Eye (tissue), 1 donor: Measurements from ENCODE around the gene MMP2.

Experiments
- DNase-seq: peaks from one replicate; pipeline ENCODE4 v3.0.0-alpha.2; 2015

MMP2 gene

GRCh38 chr16:55495616-55496289 is 16.8 kb downstream of the MMP2 start:
- peak; percentile 50 for DNase-seq

- no peak for DNase-seq
These were observed 17.6 kb downstream of the MMP2 start for GRCh38 chr16:55496509-55497145.

- DNase-seq: no peak
These were observed 18.6 kb downstream of the MMP2 start for GRCh38 chr16:55497558-55497957.

GRCh38 chr16:55498101-55498500 is 19.1 kb downstream of the MMP2 start:
- DNase-seq: no peak

GRCh38 chr16:55499281-55499680 is 20.3 kb downstream of the MMP2 start:
- DNase-seq: no peak

- DNase-seq: peak; percentile 63
These were observed 21.0 kb downstream of the MMP2 start for GRCh38 chr16:55499951-55500529.

- peak; percentile 53 for DNase-seq
These were observed 21.6 kb downstream of the MMP2 start for GRCh38 chr16:55500530-55501011.

GRCh38 chr16:55501549-55502322 is 22.7 kb downstream of the MMP2 start:
- DNase-seq: no peak

- peak; percentile 69 for DNase-seq
These were observed 23.9 kb downstream of the MMP2 start for GRCh38 chr16:55502801-55503366.

- DNase-seq: no peak
These were observed 24.9 kb downstream of the MMP2 start for GRCh38 chr16:55503726-55504550.

GRCh38 chr16:55505333-55506015 is 26.5 kb downstream of the MMP2 start:
- no peak for DNase-seq

- DNase-seq: no peak
These were observed 27.1 kb downstream of the MMP2 start for GRCh38 chr16:55506083-55506482.

- DNase-seq: no peak
These were observed 27.7 kb downstream of the MMP2 start for GRCh38 chr16:55506708-55507107.

GRCh38 chr16:55508271-55508921 is 29.4 kb downstream of the MMP2 start:
- no peak for DNase-seq

- peak; percentile 90 for DNase-seq
These were observed 30.2 kb downstream of the MMP2 start, which contains the start of gene LPCAT2 for GRCh38 chr16:55508941-55509931. LPCAT2 (plus strand) TSS chr16:55509072; CDS start chr16:55509182, 110 bp downstream.

GRCh38 chr16:55510185-55510805 is 31.3 kb downstream of the MMP2 start:
- DNase-seq: no peak

GRCh38 chr16:55512941-55513340 is 33.9 kb downstream of the MMP2 start:
- no peak for DNase-seq

- no peak for DNase-seq
These were observed 34.6 kb downstream of the MMP2 start for GRCh38 chr16:55513616-55514015.

GRCh38 chr16:55515111-55515510 is 36.1 kb downstream of the MMP2 start:
- no peak for DNase-seq
